K562 (cell line): ENCODE results near the gene NTRK3. TPM values are rescaled to one million over a fixed set of nuclear protein-coding genes. Genes with fewer than 3 reads are reported as not detected.

Experiments used
- FOXJ2 ChIP-seq: fragments of 200-800 bp; sonication (Bioruptor generic); IDR thresholded peaks from 2 replicates; pipeline ENCODE4 v1.6.1; 2016; ENCODE audit warnings: missing genetic modification characterization, missing compliant biosample characterization
- L3MBTL2 ChIP-seq: fragments of 450-650 bp; IDR thresholded peaks from 2 replicates; pipeline ENCODE4 v1.6.1; 2016; ENCODE audit warnings: mild to moderate bottlenecking, moderate library complexity
- MBD2 ChIP-seq: sonication (generic); IDR thresholded peaks from 2 replicates; pipeline ENCODE4 v1.6.1; 2016; ENCODE audit warnings: low read depth, borderline replicate concordance
- MTA3 ChIP-seq: fragments of 450-650 bp; formaldehyde crosslinking; IDR thresholded peaks from 2 replicates; pipeline ENCODE4 v1.6.1; 2017; ENCODE audit warnings: mild to moderate bottlenecking, borderline replicate concordance
- ZNF197 ChIP-seq: fragments of 200-800 bp; sonication (Bioruptor generic); IDR thresholded peaks from 2 replicates; pipeline ENCODE4 v1.6.1; 2016; ENCODE audit warnings: low read depth, missing genetic modification characterization, missing compliant biosample characterization
- ZNF24 ChIP-seq: fragments of 450-650 bp; IDR thresholded peaks from 2 replicates; pipeline ENCODE4 v1.6.1; 2016
- polyA plus RNA-seq, 8 experiments: library from polyadenylated mRNA; depleted of rRNA in 4 of 8; stranded (reverse) in 5 of 8; unstranded in 3 of 8; fragments of >200 nt; fragmentation: Nextera tagmentation in 2 of 8; fragmentation: Illumina TruSeq in 1 of 8; extraction: Ambion mirVana in 2 of 8; extraction: Trizol in 1 of 8; gene quantifications; 2 replicates each; pipeline versions ENCODE4 v1.2.1 to v1.2.3, GENCODE V29; 2011 to 2014; ENCODE audit warnings: inconsistent platforms in 1 of 8, missing spikeins in 1 of 8
- total RNA-seq, 7 experiments: library from RNA; depleted of rRNA in 6 of 7; stranded (reverse); fragments of >200 nt in 6 of 7; fragmentation: Illumina TruSeq in 2 of 7; extraction: Trizol in 2 of 7; gene quantifications; 2 replicates each; pipeline versions ENCODE4 v1.2.1 to v1.2.3, GENCODE V29; 2011 to 2021; ENCODE audit warnings: low replicate concordance in 1 of 7
- TF ChIP-seq, protein P1 (sequence below), 2 experiments: fragments of 450-650 bp; IDR thresholded peaks; 2 replicates each; pipeline ENCODE4 v1.6.1; 2016; ENCODE audit warnings: mild to moderate bottlenecking in 2 of 2, borderline replicate concordance in 1 of 2, low read depth in 1 of 2, moderate library complexity in 1 of 2
- TF ChIP-seq, protein P2 (sequence below): sonication (generic); formaldehyde crosslinking; IDR thresholded peaks from 2 replicates; pipeline ENCODE4 v1.9.0; 2022; ENCODE audit warnings: mild to moderate bottlenecking, missing genetic modification reagents

NTRK3 gene
- total and polyA plus RNA-seq, 9 of the 15 experiments (the other 6 are each of a cell fraction or from before 2014, with no cell fraction given) = 0.11 to 0.13 TPM; not detected in 7

DNA sequence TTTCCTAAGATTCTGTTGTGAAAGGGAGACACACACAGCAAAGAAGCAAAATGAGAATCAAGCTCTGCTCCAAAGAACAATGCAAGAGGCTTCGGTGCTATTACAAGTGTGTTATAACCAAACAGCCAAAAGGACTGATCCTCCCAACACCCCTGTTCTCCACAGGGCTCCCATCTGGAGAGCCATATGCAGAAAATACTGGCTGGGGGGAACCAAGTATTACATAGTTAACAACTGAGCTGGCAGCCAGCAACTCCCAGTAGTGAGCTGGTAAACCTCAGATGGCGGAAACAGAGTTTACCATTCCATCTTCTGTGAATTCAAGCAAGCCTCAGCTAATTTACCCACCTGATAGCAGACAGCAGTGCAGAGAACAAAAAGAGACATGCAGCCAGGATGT, 156.4 kb downstream of the NTRK3 start (continued):
- no peak for TF ChIP-seq MBD2
- TF ChIP-seq, protein P1, sequence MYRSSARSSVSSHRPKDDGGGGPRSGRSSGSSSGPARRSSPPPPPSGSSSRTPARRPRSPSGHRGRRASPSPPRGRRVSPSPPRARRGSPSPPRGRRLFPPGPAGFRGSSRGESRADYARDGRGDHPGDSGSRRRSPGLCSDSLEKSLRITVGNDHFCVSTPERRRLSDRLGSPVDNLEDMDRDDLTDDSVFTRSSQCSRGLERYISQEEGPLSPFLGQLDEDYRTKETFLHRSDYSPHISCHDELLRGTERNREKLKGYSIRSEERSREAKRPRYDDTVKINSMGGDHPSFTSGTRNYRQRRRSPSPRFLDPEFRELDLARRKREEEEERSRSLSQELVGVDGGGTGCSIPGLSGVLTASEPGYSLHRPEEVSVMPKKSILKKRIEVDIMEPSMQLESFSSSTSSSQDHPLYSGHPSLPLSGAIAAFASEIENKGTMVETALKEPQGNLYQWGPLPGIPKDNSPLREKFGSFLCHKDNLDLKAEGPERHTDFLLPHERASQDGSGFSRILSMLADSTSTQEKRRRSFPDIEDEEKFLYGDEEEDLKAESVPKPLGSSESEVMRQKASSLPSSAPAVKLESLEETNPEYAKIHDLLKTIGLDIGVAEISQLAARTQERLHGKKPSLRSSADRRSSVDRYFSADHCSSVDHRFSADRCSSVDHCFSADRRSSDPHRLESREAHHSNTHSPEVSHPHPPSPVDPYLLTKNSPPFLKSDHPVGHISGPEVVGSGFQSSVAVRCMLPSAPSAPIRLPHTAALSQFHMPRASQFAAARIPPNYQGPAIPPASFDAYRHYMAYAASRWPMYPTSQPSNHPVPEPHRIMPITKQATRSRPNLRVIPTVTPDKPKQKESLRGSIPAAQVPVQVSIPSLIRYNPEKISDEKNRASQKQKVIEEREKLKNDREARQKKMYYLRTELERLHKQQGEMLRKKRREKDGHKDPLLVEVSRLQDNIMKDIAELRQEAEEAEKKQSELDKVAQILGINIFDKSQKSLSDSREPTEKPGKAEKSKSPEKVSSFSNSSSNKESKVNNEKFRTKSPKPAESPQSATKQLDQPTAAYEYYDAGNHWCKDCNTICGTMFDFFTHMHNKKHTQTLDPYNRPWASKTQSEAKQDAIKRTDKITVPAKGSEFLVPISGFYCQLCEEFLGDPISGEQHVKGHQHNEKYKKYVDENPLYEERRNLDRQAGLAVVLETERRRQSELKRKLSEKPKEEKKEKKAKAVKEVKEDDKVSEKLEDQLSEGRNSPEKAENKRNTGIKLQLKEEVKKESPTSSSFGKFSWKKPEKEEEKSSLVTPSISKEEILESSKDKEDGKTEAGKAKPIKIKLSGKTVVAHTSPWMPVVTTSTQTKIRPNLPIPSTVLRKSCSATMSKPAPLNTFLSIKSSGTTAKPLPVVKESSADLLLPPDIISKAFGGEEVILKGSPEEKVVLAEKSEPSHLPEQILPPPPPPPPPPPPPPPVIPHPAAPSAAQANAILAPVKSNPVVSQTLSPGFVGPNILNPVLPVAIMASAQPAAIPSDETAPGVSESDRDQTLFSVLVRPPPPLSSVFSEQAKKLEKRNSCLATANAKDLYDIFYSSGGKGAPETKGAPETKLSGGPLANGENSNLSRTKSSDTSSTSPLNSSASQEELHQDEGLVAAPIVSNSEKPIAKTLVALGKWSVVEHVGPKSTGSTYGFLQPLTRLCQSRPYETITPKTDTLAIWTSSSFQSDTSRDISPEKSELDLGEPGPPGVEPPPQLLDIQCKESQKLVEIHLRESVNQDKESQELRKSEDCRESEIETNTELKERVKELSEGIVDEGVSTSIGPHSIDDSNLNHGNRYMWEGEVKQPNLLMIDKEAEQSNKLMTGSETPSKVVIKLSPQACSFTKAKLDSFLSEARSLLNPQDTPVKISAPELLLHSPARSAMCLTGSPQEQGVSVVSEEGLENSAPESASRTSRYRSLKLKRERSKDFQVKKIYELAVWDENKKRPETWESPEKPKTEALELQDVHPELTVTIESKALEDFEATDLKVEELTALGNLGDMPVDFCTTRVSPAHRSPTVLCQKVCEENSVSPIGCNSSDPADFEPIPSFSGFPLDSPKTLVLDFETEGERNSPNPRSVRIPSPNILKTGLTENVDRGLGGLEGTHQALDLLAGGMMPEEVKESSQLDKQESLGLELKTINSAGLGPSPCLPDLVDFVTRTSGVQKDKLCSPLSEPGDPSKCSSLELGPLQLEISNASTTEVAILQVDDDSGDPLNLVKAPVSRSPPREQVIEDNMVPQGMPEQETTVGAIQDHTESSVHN (IDR thresholded peaks at IDR 0.05; ENCODE audit: borderline replicate concordance in 1 of 2, low read depth in 1 of 2) = no peak
- TF ChIP-seq MTA3 = no peak
- TF ChIP-seq FOXJ2 (tag) = no peak
- TF ChIP-seq, protein P2, sequence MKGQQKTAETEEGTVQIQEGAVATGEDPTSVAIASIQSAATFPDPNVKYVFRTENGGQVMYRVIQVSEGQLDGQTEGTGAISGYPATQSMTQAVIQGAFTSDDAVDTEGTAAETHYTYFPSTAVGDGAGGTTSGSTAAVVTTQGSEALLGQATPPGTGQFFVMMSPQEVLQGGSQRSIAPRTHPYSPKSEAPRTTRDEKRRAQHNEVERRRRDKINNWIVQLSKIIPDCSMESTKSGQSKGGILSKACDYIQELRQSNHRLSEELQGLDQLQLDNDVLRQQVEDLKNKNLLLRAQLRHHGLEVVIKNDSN (CRISPR knock-in tag) = no peak
- TF ChIP-seq ZNF197 (CRISPR knock-in tag) = no peak
- TF ChIP-seq L3MBTL2 = no peak
- no peak for TF ChIP-seq ZNF24
- TF ChIP-seq, all 486 proteins: peak for 0
